Prostate gland (tissue), 2 donors: Measurements from ENCODE around the gene PER2. TPM values are rescaled to one million over a fixed set of nuclear protein-coding genes. Genes with fewer than 3 reads are reported as not detected.

ENCODE experiments used
- DNase-seq: peaks from one replicate; pipeline ENCODE4 v3.0.0-alpha.2; 2019; ENCODE audit warnings: low spot score
- H3K27ac ChIP-seq, 2 donors: fragments of 200-600 bp; sonication (generic); 2 replicates each; pipeline ENCODE4 v1.5.1; 2017 to 2019
- H3K27me3 ChIP-seq: fragments of 200-600 bp; sonication (generic); replicated peaks from 2 replicates; pipeline ENCODE4 v1.5.1; 2019; ENCODE audit not compliant: insufficient read depth
- H3K36me3 ChIP-seq, 2 donors: fragments of 200-600 bp; sonication (generic); 1 replicate in 1 of 2; 2 replicates in 1 of 2; pipeline versions ENCODE4 v1.5.1 to v1.8.1; 2017 to 2019
- H3K4me1 ChIP-seq: fragments of 200-600 bp; sonication (generic); replicated peaks from 2 replicates; pipeline ENCODE4 v1.5.1; 2019
- H3K4me3 ChIP-seq, 2 donors: fragments of 200-600 bp; sonication (generic); 2 replicates each; pipeline ENCODE4 v1.5.1; 2017 to 2019
- H3K9me3 ChIP-seq: fragments of 200-600 bp; sonication (generic); 2 replicates; pipeline ENCODE4 v1.5.1; 2017
- POLR2A ChIP-seq: fragments of 450-650 bp; IDR thresholded peaks from one replicate; pipeline ENCODE4 v1.6.1; 2016; ENCODE audit warnings: antibody characterized with exemption, mild to moderate bottlenecking
- POLR2AphosphoS5 ChIP-seq: sonication (generic); formaldehyde crosslinking; IDR thresholded peaks from one replicate; pipeline ENCODE4 v1.6.1; 2017; ENCODE audit warnings: antibody characterized with exemption
- WGBS: methylation state at CpG from one replicate; pipeline ENCODE4 v1.1.5; 2018; 5-methylcytosine and 5-hydroxymethylcytosine counted together
- intact Hi-C: fragments of 100-400 bp; cut with DNase I; formaldehyde crosslinking; loops from one replicate; pipeline ENCODE4 v1.14.2; 2022
- total RNA-seq, 2 donors: library from RNA; depleted of rRNA; stranded (reverse); fragments of >200 nt; gene quantifications; one replicate each; pipeline ENCODE4 v1.1.0, GENCODE V29; 2016
- TF ChIP-seq, protein P1 (sequence below), 4 experiments: fragments of 200-600 bp in 2 of 4; fragments of 450-650 bp in 2 of 4; sonication (generic) in 2 of 4; IDR thresholded peaks; 1 replicate in 3 of 4; 2 replicates in 1 of 4; pipeline ENCODE4 v1.5.1; 2016 to 2019; ENCODE audit warnings: antibody characterized with exemption in 4 of 4, mild to moderate bottlenecking in 2 of 4, moderate library complexity in 2 of 4

The PER2 gene
- total RNA-seq, 2 donors from 2014 or later, result 24.0 to 53.1 TPM

DNA sequence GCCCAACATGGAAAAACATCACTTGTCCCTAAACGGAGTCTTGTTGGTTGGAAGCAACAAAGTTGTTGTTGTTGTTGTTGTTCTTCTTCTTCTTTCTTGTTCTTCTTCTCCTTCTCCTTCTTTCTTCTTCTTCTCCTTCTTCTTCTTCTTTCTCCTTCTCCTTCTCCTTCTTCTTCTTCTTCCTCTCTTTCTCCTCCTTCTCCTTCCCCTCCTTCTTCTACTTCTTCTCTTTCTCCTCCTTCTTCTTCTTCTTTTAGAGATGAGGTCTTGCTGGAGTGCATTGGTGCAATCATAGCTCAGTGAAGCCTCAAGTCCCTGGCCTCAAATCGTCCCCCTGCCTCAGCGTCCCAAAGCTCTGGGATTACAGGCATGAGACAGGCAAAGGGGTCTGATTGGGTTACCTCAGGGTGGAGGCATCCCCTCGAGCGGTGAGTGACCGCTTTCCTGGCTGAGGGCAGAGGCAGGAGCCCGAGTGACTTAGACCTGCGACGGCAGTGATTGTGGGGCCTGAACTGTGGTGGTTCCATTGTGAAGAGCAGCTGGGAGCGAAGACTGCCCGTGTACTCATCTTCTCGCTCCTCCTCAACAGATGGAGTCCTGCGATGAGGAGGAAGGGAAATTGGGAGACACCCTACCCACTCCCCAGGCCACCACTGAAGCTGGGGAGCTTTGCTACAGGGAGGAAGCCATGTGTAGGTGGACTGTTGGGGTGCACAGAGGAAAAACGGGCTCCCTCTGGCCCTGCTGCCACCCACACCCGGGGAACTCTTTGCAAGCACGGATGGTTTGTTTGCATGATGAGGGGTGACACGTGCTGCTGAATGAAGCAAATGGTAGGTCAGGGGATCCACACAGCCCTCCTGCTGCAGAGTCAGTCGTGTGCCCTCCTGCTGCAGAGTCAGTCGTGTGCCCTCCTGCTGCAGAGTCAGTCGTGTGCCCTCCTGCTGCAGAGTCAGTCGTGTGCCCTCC is 7.0 kb upstream of the PER2 start:
- H3K4me3 ChIP-seq, result no peak overlapping the region
- TF ChIP-seq, protein P1, sequence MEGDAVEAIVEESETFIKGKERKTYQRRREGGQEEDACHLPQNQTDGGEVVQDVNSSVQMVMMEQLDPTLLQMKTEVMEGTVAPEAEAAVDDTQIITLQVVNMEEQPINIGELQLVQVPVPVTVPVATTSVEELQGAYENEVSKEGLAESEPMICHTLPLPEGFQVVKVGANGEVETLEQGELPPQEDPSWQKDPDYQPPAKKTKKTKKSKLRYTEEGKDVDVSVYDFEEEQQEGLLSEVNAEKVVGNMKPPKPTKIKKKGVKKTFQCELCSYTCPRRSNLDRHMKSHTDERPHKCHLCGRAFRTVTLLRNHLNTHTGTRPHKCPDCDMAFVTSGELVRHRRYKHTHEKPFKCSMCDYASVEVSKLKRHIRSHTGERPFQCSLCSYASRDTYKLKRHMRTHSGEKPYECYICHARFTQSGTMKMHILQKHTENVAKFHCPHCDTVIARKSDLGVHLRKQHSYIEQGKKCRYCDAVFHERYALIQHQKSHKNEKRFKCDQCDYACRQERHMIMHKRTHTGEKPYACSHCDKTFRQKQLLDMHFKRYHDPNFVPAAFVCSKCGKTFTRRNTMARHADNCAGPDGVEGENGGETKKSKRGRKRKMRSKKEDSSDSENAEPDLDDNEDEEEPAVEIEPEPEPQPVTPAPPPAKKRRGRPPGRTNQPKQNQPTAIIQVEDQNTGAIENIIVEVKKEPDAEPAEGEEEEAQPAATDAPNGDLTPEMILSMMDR (IDR thresholded peaks at IDR 0.05), result no peak
- TF ChIP-seq POLR2AphosphoS5, result no peak
- TF ChIP-seq POLR2A, result no peak
- no peaks in the 10 kb centered on the region for H3K9me3 ChIP-seq
- WGBS, result 79% methylated on average over 19 of the region's 21 CpGs
- H3K27ac ChIP-seq, result no peak overlapping the region
- no peaks in the 10 kb centered on the region for H3K36me3 ChIP-seq
- intact Hi-C loops, result no loop called here
- H3K4me1 ChIP-seq, result no peaks in the 10 kb centered on the region
- H3K27me3 ChIP-seq, result no peaks in the 10 kb centered on the region
- DNase-seq, result no peak

DNA sequence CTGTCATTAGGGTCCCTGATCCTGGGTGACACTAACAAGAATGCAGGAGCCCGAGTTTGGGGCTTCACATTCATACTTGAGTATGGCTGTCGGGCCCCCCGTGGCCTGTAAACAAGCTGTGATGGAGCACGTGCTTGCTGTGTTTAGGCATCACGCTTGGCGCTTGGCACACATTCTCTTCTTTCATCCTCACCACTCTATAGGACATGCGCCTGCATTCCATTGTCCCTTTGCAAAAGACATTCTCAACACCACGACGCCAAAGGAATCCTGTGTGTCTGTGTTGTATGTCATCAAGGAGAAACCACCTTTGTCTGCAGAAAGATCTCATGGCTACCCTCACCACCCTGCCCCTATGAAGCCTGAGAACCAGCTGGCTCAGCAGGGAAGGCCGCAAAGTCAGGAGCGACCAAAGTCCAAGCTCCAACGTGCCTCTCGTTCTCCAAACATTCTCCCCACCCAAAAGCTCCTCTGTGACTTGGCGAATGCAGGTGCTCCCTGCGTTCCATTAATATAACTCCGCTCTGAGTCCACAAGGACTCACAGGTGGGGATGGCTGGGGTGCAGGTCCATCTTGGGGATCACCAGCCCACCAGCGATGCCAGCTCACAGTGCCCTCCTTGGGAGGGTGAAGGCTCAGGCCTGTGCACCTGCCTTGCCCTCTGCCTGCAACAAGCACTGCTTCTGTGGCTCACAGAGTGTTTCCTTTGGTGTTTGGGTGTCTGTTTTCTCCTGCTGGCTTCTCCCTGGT is 6.2 kb upstream of the PER2 start:
- H3K4me1 ChIP-seq, result peaks cover 3% of the 10 kb centered on the region
- H3K27ac ChIP-seq, result no peak overlapping the region
- TF ChIP-seq POLR2A (no peak), POLR2AphosphoS5 (no peak)
- TF ChIP-seq, protein P1 (IDR thresholded peaks at IDR 0.05), result no peak
- DNase-seq, result no peak
- no peaks in the 10 kb centered on the region for H3K27me3 ChIP-seq
- WGBS, result 80% methylated on average over 17 of the region's 17 CpGs
- no peaks in the 10 kb centered on the region for H3K36me3 ChIP-seq
- no peaks in the 10 kb centered on the region for H3K9me3 ChIP-seq
- intact Hi-C loops, result no loop called here
- H3K4me3 ChIP-seq, result no peak overlapping the region

DNA sequence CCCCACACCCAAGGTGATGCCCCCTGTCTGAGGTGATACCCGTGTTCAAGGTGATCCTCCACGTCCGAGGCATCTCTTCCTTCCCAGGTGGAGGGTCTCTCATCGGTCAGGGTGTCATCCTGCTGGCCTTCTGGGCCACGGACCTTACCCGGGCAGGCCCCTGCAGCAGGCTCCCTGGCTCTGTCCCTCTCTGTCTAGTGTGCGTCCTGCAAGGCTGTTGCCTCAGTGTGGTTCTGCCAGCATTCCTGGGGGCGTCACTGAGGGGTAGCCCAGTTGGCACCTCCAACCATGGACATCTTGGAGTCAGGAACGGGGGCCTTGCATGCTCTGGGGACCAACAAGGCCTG is 5.6 kb upstream of the PER2 start:
- H3K4me1 ChIP-seq, result peaks cover 7% of the 10 kb centered on the region
- TF ChIP-seq, protein P1 (IDR thresholded peaks at IDR 0.05), result no peak
- TF ChIP-seq POLR2A (no peak), POLR2AphosphoS5 (no peak)
- WGBS, result 88% methylated on average over 9 of the region's 9 CpGs

DNA sequence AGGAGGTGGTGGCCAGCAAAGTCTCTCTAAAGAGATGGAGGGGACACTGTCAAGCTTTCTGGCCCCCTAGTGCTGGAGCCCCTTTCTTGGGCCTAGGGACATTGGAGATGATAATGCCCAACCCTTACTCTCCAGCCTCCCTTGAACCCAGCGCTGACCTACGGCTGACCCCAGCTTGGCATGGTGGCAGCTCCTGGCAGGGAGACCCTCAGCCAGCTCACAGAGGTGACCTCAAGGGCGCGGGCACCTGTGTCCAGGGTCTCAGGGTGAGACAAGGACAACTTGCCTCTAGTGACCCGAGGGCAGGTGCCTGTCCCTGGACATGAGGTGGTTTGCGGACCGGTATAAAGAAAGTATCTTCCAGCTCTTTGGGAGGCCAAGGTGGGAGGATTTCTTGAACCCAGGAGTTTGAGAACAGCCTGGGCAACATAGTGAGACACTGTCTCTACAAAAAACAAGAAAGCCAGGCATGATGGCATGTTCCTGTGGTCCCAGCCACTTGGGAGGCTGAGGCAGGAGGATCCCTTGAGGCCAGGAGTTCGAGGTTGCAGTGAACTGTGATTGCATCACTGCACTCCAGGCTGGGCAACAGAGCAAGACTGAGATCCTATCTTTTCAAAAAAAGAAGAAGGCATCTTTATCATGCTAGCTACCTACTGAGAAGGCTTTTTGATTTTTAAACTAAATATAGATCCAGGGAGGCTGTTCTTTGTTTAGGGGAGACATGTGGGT is 3.3 kb upstream of the PER2 start:
- WGBS, result 96% methylated on average over 8 of the region's 8 CpGs

More for the DNA sequence above, 5.6 kb upstream of the PER2 start:
- Histone ChIP-seq H3K9me3 (no peaks in the 10 kb centered on the region), H3K4me3 (no peak overlapping the region), H3K27me3 (no peaks in the 10 kb centered on the region), H3K36me3 (no peaks in the 10 kb centered on the region), H3K27ac (no peak overlapping the region)
- DNase-seq, result no peak
- intact Hi-C loops, result no loop called here

More for the DNA sequence above, 3.3 kb upstream of the PER2 start:
- Histone ChIP-seq H3K4me1 (peaks cover 14% of the 10 kb centered on the region), H3K36me3 (no peaks in the 10 kb centered on the region), H3K4me3 (no peak overlapping the region), H3K27me3 (no peaks in the 10 kb centered on the region), H3K27ac (no peak overlapping the region), H3K9me3 (no peaks in the 10 kb centered on the region)
- intact Hi-C loops, result loop anchor here (2.0 kb wide), 1 partner anchor 49 kb away; no protein-coding TSS in a partner anchor
- no peak for DNase-seq
- TF ChIP-seq, protein P1 (IDR thresholded peaks at IDR 0.05), result no peak
- TF ChIP-seq POLR2A, result no peak
- no peak for TF ChIP-seq POLR2AphosphoS5
